GM18909 (cell line): Measurements from ENCODE around the gene CCN5.

Experiments used
- ATAC-seq: cut with Tn5 transposase; IDR thresholded peaks from one replicate; pipeline ENCODE4 v1.9.1; 2021; ENCODE audit warnings: mild to moderate bottlenecking; ENCODE audit not compliant: unreplicated experiment, poor library complexity

The CCN5 gene

GRCh38 chr20:44776980-44777379 is 61.8 kb downstream of the CCN5 start:
- no peak for ATAC-seq
